ENCODE data around the gene SLC23A2.
"Not testable (repeated sequence)": the region's sequence is repeated elsewhere in the genome, so short reads cannot be mapped to it uniquely, and the experiment has no call there.

Gene SLC23A2

DNA sequence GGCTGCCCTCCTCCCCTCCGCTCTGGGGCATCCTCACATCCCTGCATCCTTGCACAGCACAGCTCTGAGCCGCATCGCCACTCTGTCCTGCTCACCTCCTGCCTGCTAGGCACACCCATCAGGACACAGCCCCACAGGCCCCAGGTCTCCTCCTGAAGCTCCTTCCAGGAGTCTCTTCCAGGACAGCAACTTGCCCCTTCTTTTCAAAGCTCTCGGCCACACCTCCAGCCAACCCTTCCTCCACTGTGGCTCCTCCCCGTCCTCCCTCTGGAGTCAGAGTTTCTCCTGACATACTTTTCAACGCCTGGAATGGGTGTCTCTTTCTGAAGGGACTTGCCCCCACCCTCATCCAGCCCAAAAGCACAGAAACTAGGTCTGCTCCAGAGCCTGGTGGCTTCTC is 77.3 kb downstream of the SLC23A2 start:
- no peak overlapping the region for H3K4me3 ChIP-seq (ENCODE audit: low read length)
- H4K20me1 ChIP-seq (ENCODE audit: control insufficient read depth, insufficient read depth, low read depth, low read length), result peaks cover 10% of the 10 kb centered on the region
- peaks cover 30% of the 10 kb centered on the region for H3K79me2 ChIP-seq (ENCODE audit: control insufficient read depth, low read length)
- H3K4me1 ChIP-seq (ENCODE audit: control insufficient read depth, low read length), result peaks cover 19% of the 10 kb centered on the region
- H3K27me3 ChIP-seq (ENCODE audit: control insufficient read depth, low read length), result no peaks in the 10 kb centered on the region
- no peak for TF ChIP-seq EZH2phosphoT487 (IDR thresholded peaks at IDR 0.05; ENCODE audit: borderline replicate concordance, low read length)
- TF ChIP-seq, protein P1, sequence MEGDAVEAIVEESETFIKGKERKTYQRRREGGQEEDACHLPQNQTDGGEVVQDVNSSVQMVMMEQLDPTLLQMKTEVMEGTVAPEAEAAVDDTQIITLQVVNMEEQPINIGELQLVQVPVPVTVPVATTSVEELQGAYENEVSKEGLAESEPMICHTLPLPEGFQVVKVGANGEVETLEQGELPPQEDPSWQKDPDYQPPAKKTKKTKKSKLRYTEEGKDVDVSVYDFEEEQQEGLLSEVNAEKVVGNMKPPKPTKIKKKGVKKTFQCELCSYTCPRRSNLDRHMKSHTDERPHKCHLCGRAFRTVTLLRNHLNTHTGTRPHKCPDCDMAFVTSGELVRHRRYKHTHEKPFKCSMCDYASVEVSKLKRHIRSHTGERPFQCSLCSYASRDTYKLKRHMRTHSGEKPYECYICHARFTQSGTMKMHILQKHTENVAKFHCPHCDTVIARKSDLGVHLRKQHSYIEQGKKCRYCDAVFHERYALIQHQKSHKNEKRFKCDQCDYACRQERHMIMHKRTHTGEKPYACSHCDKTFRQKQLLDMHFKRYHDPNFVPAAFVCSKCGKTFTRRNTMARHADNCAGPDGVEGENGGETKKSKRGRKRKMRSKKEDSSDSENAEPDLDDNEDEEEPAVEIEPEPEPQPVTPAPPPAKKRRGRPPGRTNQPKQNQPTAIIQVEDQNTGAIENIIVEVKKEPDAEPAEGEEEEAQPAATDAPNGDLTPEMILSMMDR (IDR thresholded peaks at IDR 0.05; ENCODE audit: low read depth, low read length, poor library complexity, severe bottlenecking), result no peak
- peaks cover 40% of the 10 kb centered on the region for H3K36me3 ChIP-seq (ENCODE audit: control insufficient read depth, low read length)
- H3K9me3 ChIP-seq (ENCODE audit: control insufficient read depth, insufficient read depth, low read length), result no peaks in the 10 kb centered on the region
- no peaks in the 10 kb centered on the region for H3F3A ChIP-seq (ENCODE audit: control insufficient read depth, insufficient read depth)
- no peaks in the 10 kb centered on the region for H3K9me2 ChIP-seq (replicated peaks; ENCODE audit: control insufficient read depth, low read length)
- no peak overlapping the region for H3K4me2 ChIP-seq (ENCODE audit: low read length)
- no peak overlapping the region for H3K27ac ChIP-seq (ENCODE audit: low read depth, low read length)

DNA sequence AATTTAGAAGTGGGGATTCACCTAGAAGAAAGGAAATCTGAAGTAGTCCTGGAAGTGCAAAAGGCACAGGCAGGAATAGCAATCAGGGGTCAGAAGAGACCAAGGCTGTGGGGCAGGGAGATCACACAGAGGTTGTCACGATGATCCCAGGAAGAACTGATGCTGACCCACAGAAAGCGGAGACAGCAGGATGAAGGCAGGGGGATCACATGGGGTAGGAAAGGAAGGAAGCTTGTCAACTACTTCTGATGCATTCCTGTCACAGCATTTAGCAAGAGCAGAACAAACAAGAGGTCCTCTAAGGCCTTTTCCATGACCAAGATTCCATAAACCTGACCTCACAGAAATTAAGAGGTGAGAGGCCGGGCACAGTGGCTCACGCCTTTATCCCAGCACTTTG is 79.1 kb downstream of the SLC23A2 start:
- peaks cover 32% of the 10 kb centered on the region for H3K36me3 ChIP-seq (ENCODE audit: control insufficient read depth, low read length)
- peaks cover 36% of the 10 kb centered on the region for H3K4me1 ChIP-seq (ENCODE audit: control insufficient read depth, low read length)
- H3K27me3 ChIP-seq (ENCODE audit: control insufficient read depth, low read length), result no peaks in the 10 kb centered on the region
- no peak for TF ChIP-seq EZH2phosphoT487 (IDR thresholded peaks at IDR 0.05; ENCODE audit: borderline replicate concordance, low read length)
- TF ChIP-seq, protein P1 (IDR thresholded peaks at IDR 0.05; ENCODE audit: low read depth, low read length, poor library complexity, severe bottlenecking), result no peak
- H3K9me3 ChIP-seq (ENCODE audit: control insufficient read depth, insufficient read depth, low read length), result no peaks in the 10 kb centered on the region
- H3K27ac ChIP-seq (ENCODE audit: low read depth, low read length), result no peak overlapping the region
- no peak overlapping the region for H3K4me2 ChIP-seq (ENCODE audit: low read length)
- H4K20me1 ChIP-seq (ENCODE audit: control insufficient read depth, insufficient read depth, low read depth, low read length), result peaks cover 16% of the 10 kb centered on the region
- no peak overlapping the region for H3K4me3 ChIP-seq (ENCODE audit: low read length)
- peaks cover 43% of the 10 kb centered on the region for H3K79me2 ChIP-seq (ENCODE audit: control insufficient read depth, low read length)
- H3K9me2 ChIP-seq (replicated peaks; ENCODE audit: control insufficient read depth, low read length), result no peaks in the 10 kb centered on the region
- no peaks in the 10 kb centered on the region for H3F3A ChIP-seq (ENCODE audit: control insufficient read depth, insufficient read depth)

DNA sequence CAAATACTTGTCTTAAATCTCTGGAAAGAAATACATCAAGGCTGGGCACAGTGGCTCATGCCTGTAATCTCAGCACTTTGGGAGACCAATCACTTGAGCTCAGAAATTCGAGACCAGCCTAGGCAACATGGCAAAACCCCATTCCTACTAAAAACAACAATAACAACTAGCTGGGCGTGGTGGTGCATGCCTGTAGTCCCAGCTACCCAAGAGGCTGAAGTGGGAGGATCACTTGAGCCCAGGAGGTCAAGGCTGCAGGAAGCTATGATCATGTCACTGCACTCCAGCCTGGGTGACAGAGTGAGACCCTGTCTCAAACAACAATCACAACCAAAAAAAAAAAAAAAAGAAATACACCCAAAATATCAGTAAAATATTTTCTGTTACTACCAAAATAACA is 80.0 kb downstream of the SLC23A2 start:
- Histone ChIP-seq H3K4me1 (ENCODE audit: control insufficient read depth, low read length) (peaks cover 36% of the 10 kb centered on the region), H3K79me2 (ENCODE audit: control insufficient read depth, low read length) (peaks cover 52% of the 10 kb centered on the region), H4K20me1 (ENCODE audit: control insufficient read depth, insufficient read depth, low read depth, low read length) (peaks cover 16% of the 10 kb centered on the region), H3K36me3 (ENCODE audit: control insufficient read depth, low read length) (peaks cover 39% of the 10 kb centered on the region)
- not testable (repeated sequence) for H3K4me2 ChIP-seq (ENCODE audit: low read length); H3K9me2 ChIP-seq (replicated peaks; ENCODE audit: control insufficient read depth, low read length); H3K9me3 ChIP-seq (ENCODE audit: control insufficient read depth, insufficient read depth, low read length); H3K27me3 ChIP-seq (ENCODE audit: control insufficient read depth, low read length); H3K27ac ChIP-seq (ENCODE audit: low read depth, low read length); H3K4me3 ChIP-seq (ENCODE audit: low read length); H3F3A ChIP-seq (ENCODE audit: control insufficient read depth, insufficient read depth)

DNA sequence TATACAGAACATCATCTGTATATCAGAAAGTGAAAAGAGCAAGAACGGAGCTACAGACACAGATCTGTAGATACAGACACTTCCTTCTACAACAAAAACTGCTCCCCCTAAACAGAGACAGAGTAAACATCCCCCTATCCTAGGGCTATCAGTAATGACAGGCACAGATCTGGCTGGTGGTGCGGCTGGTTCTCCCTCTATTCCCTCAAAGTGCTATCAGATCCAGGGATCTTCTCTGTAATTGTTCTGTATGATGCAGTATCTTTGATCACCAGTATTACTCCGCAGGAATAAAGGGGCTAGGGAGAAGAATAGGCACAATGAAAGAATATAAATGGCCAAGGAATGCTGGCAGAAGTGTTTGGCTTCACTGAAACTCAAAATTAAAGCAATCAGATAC is 80.7 kb downstream of the SLC23A2 start:
- Histone ChIP-seq H3K4me3 (ENCODE audit: low read length) (no peak overlapping the region), H3K27me3 (ENCODE audit: control insufficient read depth, low read length) (no peaks in the 10 kb centered on the region), H4K20me1 (ENCODE audit: control insufficient read depth, insufficient read depth, low read depth, low read length) (peaks cover 13% of the 10 kb centered on the region), H3K36me3 (ENCODE audit: control insufficient read depth, low read length) (peaks cover 41% of the 10 kb centered on the region), H3F3A (ENCODE audit: control insufficient read depth, insufficient read depth) (no peaks in the 10 kb centered on the region), H3K4me1 (ENCODE audit: control insufficient read depth, low read length) (peaks cover 36% of the 10 kb centered on the region), H3K9me3 (ENCODE audit: control insufficient read depth, insufficient read depth, low read length) (no peaks in the 10 kb centered on the region), H3K27ac (ENCODE audit: low read depth, low read length) (no peak overlapping the region), H3K79me2 (ENCODE audit: control insufficient read depth, low read length) (peaks cover 50% of the 10 kb centered on the region), H3K4me2 (ENCODE audit: low read length) (no peak overlapping the region), H3K9me2 (replicated peaks; ENCODE audit: control insufficient read depth, low read length) (no peaks in the 10 kb centered on the region)
- no peak for TF ChIP-seq EZH2phosphoT487 (IDR thresholded peaks at IDR 0.05; ENCODE audit: borderline replicate concordance, low read length)
- TF ChIP-seq, protein P1 (IDR thresholded peaks at IDR 0.05; ENCODE audit: low read depth, low read length, poor library complexity, severe bottlenecking), result no peak
